ENCODE data around the gene C19orf18. TPM values are rescaled to one million over a fixed set of nuclear protein-coding genes. Genes with fewer than 3 reads are reported as not detected.

C19orf18 gene
- total and polyA plus RNA-seq, 2 donors (not counting 3 experiments of a cell fraction or from before 2014, with no cell fraction given) = 0.08 to 0.64 TPM

DNA sequence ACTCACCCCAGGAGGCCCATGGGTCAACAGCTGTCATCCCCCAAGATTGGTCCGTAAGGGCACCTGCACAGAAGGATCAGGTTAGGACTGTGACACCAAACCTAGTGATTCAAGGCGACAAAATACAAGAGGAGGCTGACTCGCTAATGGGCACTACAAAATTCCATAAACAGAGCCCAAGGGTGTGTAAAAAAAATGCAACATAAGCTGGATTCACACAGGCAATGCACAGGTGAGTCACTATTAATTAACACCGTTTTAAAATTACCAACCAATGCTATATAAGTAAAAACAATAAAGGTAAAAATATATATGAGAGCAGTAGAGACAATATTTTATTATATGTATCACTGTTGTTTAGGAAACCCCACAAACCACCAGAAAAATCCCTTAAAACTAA lies 26.3 kb upstream of the C19orf18 start:
- no peak overlapping the region for H3K4me3 ChIP-seq (replicated peaks in 1 of 3; ENCODE audit: insufficient read depth in 1 of 3, low read depth in 1 of 3, low read length in 3 of 3)
- DNase-seq (ENCODE audit: low read depth, low spot score) (no peak), FAIRE-seq (no peak)
- H3K9me1 ChIP-seq (replicated peaks; ENCODE audit: control insufficient read depth, extremely low read depth, insufficient read depth, low read length) = no peaks in the 10 kb centered on the region
- POLR2A ChIA-PET = no interaction called here
- no peaks in the 10 kb centered on the region for H3K9me3 ChIP-seq (replicated peaks; ENCODE audit: control insufficient read depth, insufficient read depth, low read length)
- intact Hi-C loops (cut with micrococcal nuclease) (loop anchor here (10.0 kb wide), 2 partner anchors 154 to 366 kb away; partner anchors contain the start of genes ZNF211 and ZNF329), dilution Hi-C loops (cut with MboI; ENCODE audit: extremely low pct_ligation_motif_present, low sequenced_read_pairs) (no loop called here)
- H3K27me3 ChIP-seq (ENCODE audit: control insufficient read depth in 2 of 2, insufficient read depth in 2 of 2, low read length in 2 of 2) = no peaks in the 10 kb centered on the region
- H3K4me1 ChIP-seq (ENCODE audit: control insufficient read depth, extremely low read depth, insufficient read depth, low read length) = peaks cover 5% of the 10 kb centered on the region
- CTCF ChIA-PET = no interaction called here
- H3K79me2 ChIP-seq (ENCODE audit: control insufficient read depth, insufficient read depth, low read length) = peaks cover 1% of the 10 kb centered on the region
- TF ChIP-seq MYC (IDR thresholded peaks at IDR 0.05; ENCODE audit: low read depth, low read length) (no peak), JUN (IDR thresholded peaks at IDR 0.05; ENCODE audit: borderline replicate concordance, insufficient read depth, insufficient read length, low read depth) (no peak), FOS (IDR thresholded peaks at IDR 0.05; ENCODE audit: borderline replicate concordance, insufficient read depth, low read length) (no peak), GATA2 (IDR thresholded peaks at IDR 0.05; ENCODE audit: insufficient read depth, insufficient read length, low read depth, low read length) (no peak), POLR2AphosphoS5 (IDR thresholded peaks at IDR 0.05; ENCODE audit: insufficient read depth, low read depth, low read length) (no peak), POLR2A (IDR thresholded peaks at IDR 0.05; ENCODE audit: low read depth, low read length) (no peak), EZH2 (IDR thresholded peaks at IDR 0.05; ENCODE audit: borderline replicate concordance, low read depth, low read length, severe bottlenecking) (no peak)
- TF ChIP-seq, protein P1, sequence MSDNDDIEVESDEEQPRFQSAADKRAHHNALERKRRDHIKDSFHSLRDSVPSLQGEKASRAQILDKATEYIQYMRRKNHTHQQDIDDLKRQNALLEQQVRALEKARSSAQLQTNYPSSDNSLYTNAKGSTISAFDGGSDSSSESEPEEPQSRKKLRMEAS (IDR thresholded peaks at IDR 0.05; ENCODE audit: insufficient read depth, insufficient read length) = no peak
- TF ChIP-seq, protein P2, sequence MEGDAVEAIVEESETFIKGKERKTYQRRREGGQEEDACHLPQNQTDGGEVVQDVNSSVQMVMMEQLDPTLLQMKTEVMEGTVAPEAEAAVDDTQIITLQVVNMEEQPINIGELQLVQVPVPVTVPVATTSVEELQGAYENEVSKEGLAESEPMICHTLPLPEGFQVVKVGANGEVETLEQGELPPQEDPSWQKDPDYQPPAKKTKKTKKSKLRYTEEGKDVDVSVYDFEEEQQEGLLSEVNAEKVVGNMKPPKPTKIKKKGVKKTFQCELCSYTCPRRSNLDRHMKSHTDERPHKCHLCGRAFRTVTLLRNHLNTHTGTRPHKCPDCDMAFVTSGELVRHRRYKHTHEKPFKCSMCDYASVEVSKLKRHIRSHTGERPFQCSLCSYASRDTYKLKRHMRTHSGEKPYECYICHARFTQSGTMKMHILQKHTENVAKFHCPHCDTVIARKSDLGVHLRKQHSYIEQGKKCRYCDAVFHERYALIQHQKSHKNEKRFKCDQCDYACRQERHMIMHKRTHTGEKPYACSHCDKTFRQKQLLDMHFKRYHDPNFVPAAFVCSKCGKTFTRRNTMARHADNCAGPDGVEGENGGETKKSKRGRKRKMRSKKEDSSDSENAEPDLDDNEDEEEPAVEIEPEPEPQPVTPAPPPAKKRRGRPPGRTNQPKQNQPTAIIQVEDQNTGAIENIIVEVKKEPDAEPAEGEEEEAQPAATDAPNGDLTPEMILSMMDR (IDR thresholded peaks at IDR 0.05; ENCODE audit: extremely low read depth in 1 of 2, insufficient read depth in 1 of 2, low read depth in 1 of 2, low read length in 2 of 2) = no peak
- no peak overlapping the region for H2AFZ ChIP-seq (ENCODE audit: low read depth, low read length)
- no peak overlapping the region for H3K4me2 ChIP-seq (ENCODE audit: insufficient read depth, low read length)
- BruUV-seq (replicated peaks) = no TSS peak
- peaks cover 14 to 27% of the 10 kb centered on the region in 2 experiments for H3K36me3 ChIP-seq (ENCODE audit: control insufficient read depth in 2 of 2, extremely low read depth in 1 of 2, insufficient read depth in 2 of 2, low read length in 2 of 2)
- no peaks in the 10 kb centered on the region for H4K20me1 ChIP-seq (replicated peaks; ENCODE audit: control insufficient read depth, extremely low read depth, insufficient read depth, low read length)
- H3K27ac ChIP-seq (ENCODE audit: insufficient read depth, low read depth, low read length) = no peak overlapping the region
- H3K9ac ChIP-seq (replicated peaks; ENCODE audit: extremely low read depth, insufficient read depth, low read length) = no peak overlapping the region

Measured in endothelial cell of umbilical vein (primary cell).